A549 (cell line): ENCODE results near the gene LTA.

ENCODE experiments used
- CEBPB ChIP-seq, 2 experiments: fragments of >200 bp in 1 of 2; sonication (Bioruptor Twin) in 1 of 2; formaldehyde crosslinking in 1 of 2; IDR thresholded peaks; 2 replicates each; pipeline ENCODE4 v1.6.1; 2012 to 2016
- CTCF ChIP-seq: fragments of >200 bp; sonication (Bioruptor Twin); formaldehyde crosslinking; IDR thresholded peaks from 3 replicates; pipeline ENCODE4 v1.5.1; 2016
- EP300 ChIP-seq, 2 experiments: fragments of >200 bp; sonication (Bioruptor Twin); formaldehyde crosslinking; IDR thresholded peaks; 2 replicates in 1 of 2; 3 replicates in 1 of 2; pipeline ENCODE4 v1.6.1; 2016 to 2017
- FOSB ChIP-seq: fragments of 250-450 bp; sonication (Bioruptor Pico); IDR thresholded peaks from 2 replicates; pipeline ENCODE4 v1.5.0; 2020; ENCODE audit warnings: mild to moderate bottlenecking, moderate library complexity
- HOXB13 ChIP-seq: fragments of 250-450 bp; sonication (Bioruptor Pico); IDR thresholded peaks from 2 replicates; pipeline ENCODE4 v1.5.0; 2020; ENCODE audit warnings: low read depth, mild to moderate bottlenecking, moderate library complexity
- JUNB ChIP-seq: fragments of >200 bp; sonication (Bioruptor Twin); formaldehyde crosslinking; IDR thresholded peaks from 2 replicates; pipeline ENCODE4 v1.6.1; 2016
- MYC ChIP-seq: IDR thresholded peaks from 2 replicates; pipeline ENCODE4 v1.6.1; 2012; ENCODE audit warnings: mild to moderate bottlenecking, inconsistent platforms, low read length, improper control_type of control experiment, borderline replicate concordance
- NFE2L2 ChIP-seq: fragments of 150-350 bp; conservative IDR thresholded peaks from 2 replicates; pipeline ENCODE4 v1.6.1; 2014; ENCODE audit warnings: low read length
- POLR2A ChIP-seq: IDR thresholded peaks from 2 replicates; pipeline ENCODE4 v1.6.1; 2012; ENCODE audit warnings: mild to moderate bottlenecking, low read length
- POLR2AphosphoS2 ChIP-seq: conservative IDR thresholded peaks from 2 replicates; pipeline ENCODE4 v1.6.1; 2012; ENCODE audit warnings: low read length, improper control_type of control experiment, inconsistent platforms
- RAD21 ChIP-seq, 2 experiments: fragments of >200 bp in 1 of 2; sonication (Bioruptor Twin) in 1 of 2; formaldehyde crosslinking in 1 of 2; IDR thresholded peaks in 1 of 2; conservative IDR thresholded peaks in 1 of 2; 2 replicates in 1 of 2; 3 replicates in 1 of 2; pipeline ENCODE4 v1.6.1; 2012 to 2018; ENCODE audit warnings: inconsistent platforms in 1 of 2
- TP53 ChIP-seq: fragments of 250-450 bp; sonication (Bioruptor Pico); IDR thresholded peaks from 2 replicates; pipeline ENCODE4 v1.5.0; 2021; ENCODE audit warnings: mild to moderate bottlenecking, moderate library complexity
- TF ChIP-seq, protein P1 (sequence below): fragments of 450-650 bp; IDR thresholded peaks from 2 replicates; pipeline ENCODE4 v1.6.1; 2014; ENCODE audit warnings: antibody characterized with exemption
- TF ChIP-seq, protein P2 (sequence below): fragments of >200 bp; sonication (Bioruptor Twin); formaldehyde crosslinking; IDR thresholded peaks from 3 replicates; pipeline ENCODE4 v1.6.1; 2016

DNA sequence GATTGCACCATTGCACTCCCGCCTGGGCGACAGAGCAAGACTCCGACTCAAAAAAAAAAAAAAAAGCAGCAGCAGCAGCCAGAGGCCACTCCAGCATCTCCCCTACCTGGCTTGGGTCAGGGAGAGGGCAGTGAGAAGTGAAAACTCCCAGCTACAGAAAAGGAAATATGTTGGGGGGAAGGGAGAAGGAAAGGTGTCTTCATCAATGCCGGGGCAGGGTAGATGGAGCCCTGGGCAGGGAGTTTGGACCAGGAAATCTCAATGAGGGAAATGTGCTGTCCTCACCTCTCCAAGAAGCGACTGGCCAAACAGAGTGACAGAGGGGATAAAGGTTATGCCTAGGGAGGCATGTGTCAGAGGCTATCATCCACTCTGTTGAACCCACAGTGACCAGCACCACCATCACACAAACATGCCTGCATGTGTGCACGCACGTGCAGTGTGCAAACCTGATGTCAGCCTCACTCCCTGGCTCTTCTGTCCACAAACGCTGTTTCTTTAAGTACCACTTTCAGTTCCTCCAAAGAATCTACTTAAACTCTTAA lies 42.1 kb downstream of the LTA start:
- no peak for TF ChIP-seq CTCF
- no peak for TF ChIP-seq POLR2A
- no peak for TF ChIP-seq EP300 (IDR thresholded peaks at IDR 0.05)
- TF ChIP-seq, protein P1, sequence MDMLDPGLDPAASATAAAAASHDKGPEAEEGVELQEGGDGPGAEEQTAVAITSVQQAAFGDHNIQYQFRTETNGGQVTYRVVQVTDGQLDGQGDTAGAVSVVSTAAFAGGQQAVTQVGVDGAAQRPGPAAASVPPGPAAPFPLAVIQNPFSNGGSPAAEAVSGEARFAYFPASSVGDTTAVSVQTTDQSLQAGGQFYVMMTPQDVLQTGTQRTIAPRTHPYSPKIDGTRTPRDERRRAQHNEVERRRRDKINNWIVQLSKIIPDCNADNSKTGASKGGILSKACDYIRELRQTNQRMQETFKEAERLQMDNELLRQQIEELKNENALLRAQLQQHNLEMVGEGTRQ = no peak
- no peak for TF ChIP-seq TP53 (CRISPR knock-in tag)
- TF ChIP-seq, protein P2, sequence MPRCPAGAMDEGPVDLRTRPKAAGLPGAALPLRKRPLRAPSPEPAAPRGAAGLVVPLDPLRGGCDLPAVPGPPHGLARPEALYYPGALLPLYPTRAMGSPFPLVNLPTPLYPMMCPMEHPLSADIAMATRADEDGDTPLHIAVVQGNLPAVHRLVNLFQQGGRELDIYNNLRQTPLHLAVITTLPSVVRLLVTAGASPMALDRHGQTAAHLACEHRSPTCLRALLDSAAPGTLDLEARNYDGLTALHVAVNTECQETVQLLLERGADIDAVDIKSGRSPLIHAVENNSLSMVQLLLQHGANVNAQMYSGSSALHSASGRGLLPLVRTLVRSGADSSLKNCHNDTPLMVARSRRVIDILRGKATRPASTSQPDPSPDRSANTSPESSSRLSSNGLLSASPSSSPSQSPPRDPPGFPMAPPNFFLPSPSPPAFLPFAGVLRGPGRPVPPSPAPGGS = no peak
- TF ChIP-seq MYC = no peak
- TF ChIP-seq RAD21 (conservative IDR thresholded peaks at IDR 0.05 in 1 of 2, IDR thresholded peaks at IDR 0.05 in 1 of 2) = no peak
- TF ChIP-seq HOXB13 (CRISPR knock-in tag) = no peak
- no peak for TF ChIP-seq NFE2L2
- no peak for TF ChIP-seq CEBPB (IDR thresholded peaks at IDR 0.05)
- TF ChIP-seq JUNB = no peak
- TF ChIP-seq FOSB (CRISPR knock-in tag) = no peak
- no peak for TF ChIP-seq POLR2AphosphoS2
